Measurements from ENCODE around the gene MRPL10. TPM values are rescaled to one million over a fixed set of nuclear protein-coding genes. Genes with fewer than 3 reads are reported as not detected.

MRPL10 gene
- total RNA-seq, 1 donor from 2014 or later: 59.7 TPM

GRCh38 chr17:47816111-47816735, 15.1 kb downstream of the MRPL10 start:
- Histone ChIP-seq H3K36me3 (ENCODE audit: control insufficient read depth, insufficient read depth, low read length) (no peaks in the 10 kb centered on the region), H3K4me3 (ENCODE audit: low read depth, low read length) (no peak overlapping the region)
- TF ChIP-seq CTCF (IDR thresholded peaks at IDR 0.05; ENCODE audit: insufficient read depth, low read length, poor library complexity, severe bottlenecking): no peak

GRCh38 chr17:47815106-47815918, 16.0 kb downstream of the MRPL10 start:
- Histone ChIP-seq H3K4me3 (ENCODE audit: low read depth, low read length) (no peak overlapping the region), H3K36me3 (ENCODE audit: control insufficient read depth, insufficient read depth, low read length) (no peaks in the 10 kb centered on the region)

More at GRCh38 chr17:47816111-47816735, 15.1 kb downstream of the MRPL10 start:
- DNase-seq (ENCODE audit: low read depth): no peak
- no peaks in the 10 kb centered on the region for H3K27me3 ChIP-seq (ENCODE audit: control insufficient read depth, insufficient read depth, low read length)

GRCh38 chr17:47813512-47814031, 17.8 kb downstream of the MRPL10 start:
- Histone ChIP-seq H3K4me3 (ENCODE audit: low read depth, low read length) (no peak overlapping the region), H3K36me3 (ENCODE audit: control insufficient read depth, insufficient read depth, low read length) (peaks cover 1% of the 10 kb centered on the region), H3K27me3 (ENCODE audit: control insufficient read depth, insufficient read depth, low read length) (no peaks in the 10 kb centered on the region)
- no peak for DNase-seq (ENCODE audit: low read depth)
- TF ChIP-seq CTCF (IDR thresholded peaks at IDR 0.05; ENCODE audit: insufficient read depth, low read length, poor library complexity, severe bottlenecking): no peak

More at GRCh38 chr17:47815106-47815918, 16.0 kb downstream of the MRPL10 start:
- no peak for DNase-seq (ENCODE audit: low read depth)
- no peaks in the 10 kb centered on the region for H3K27me3 ChIP-seq (ENCODE audit: control insufficient read depth, insufficient read depth, low read length)
- TF ChIP-seq CTCF (IDR thresholded peaks at IDR 0.05; ENCODE audit: insufficient read depth, low read length, poor library complexity, severe bottlenecking): no peak

- Histone ChIP-seq H3K4me3 (ENCODE audit: low read depth, low read length) (no peak overlapping the region), H3K27me3 (ENCODE audit: control insufficient read depth, insufficient read depth, low read length) (no peaks in the 10 kb centered on the region), H3K36me3 (ENCODE audit: control insufficient read depth, insufficient read depth, low read length) (peaks cover 1% of the 10 kb centered on the region)
- no peak for TF ChIP-seq CTCF (IDR thresholded peaks at IDR 0.05; ENCODE audit: insufficient read depth, low read length, poor library complexity, severe bottlenecking)
- DNase-seq (ENCODE audit: low read depth): no peak
Measured at GRCh38 chr17:47813077-47813476, 18.3 kb downstream of the MRPL10 start.

- no peak for TF ChIP-seq CTCF (IDR thresholded peaks at IDR 0.05; ENCODE audit: insufficient read depth, low read length, poor library complexity, severe bottlenecking)
Measured at GRCh38 chr17:47812146-47812920, 19.0 kb downstream of the MRPL10 start.

More at GRCh38 chr17:47812146-47812920, 19.0 kb downstream of the MRPL10 start:
- no peaks in the 10 kb centered on the region for H3K27me3 ChIP-seq (ENCODE audit: control insufficient read depth, insufficient read depth, low read length)
- peaks cover 1% of the 10 kb centered on the region for H3K36me3 ChIP-seq (ENCODE audit: control insufficient read depth, insufficient read depth, low read length)
- DNase-seq (ENCODE audit: low read depth): no peak
- no peak overlapping the region for H3K4me3 ChIP-seq (ENCODE audit: low read depth, low read length)
